MM.1S (cell line): ENCODE data around the gene GRHL3.
A peak's percentile ranks its signal among the peaks of the same experiment; 100 is the strongest.

Experiments used
- DNase-seq: peaks from one replicate; pipeline ENCODE4 v3.0.0-alpha.2; 2015
- H2AFZ ChIP-seq: fragments of 300-600 bp; sonication (generic); 2 replicates; pipeline ENCODE4 v1.6.0; 2016; ENCODE audit warnings: antibody characterized with exemption, low read length
- H3F3A ChIP-seq: fragments of 300-600 bp; sonication (generic); 2 replicates; pipeline ENCODE4 v1.6.1; 2016; ENCODE audit warnings: mild to moderate bottlenecking, antibody characterized with exemption, low read length, moderate library complexity, mixed read lengths; ENCODE audit not compliant: insufficient read depth
- H3K27ac ChIP-seq: fragments of 300-600 bp; sonication (generic); 2 replicates; pipeline ENCODE4 v1.5.1; 2016; ENCODE audit warnings: mild to moderate bottlenecking, low read length
- H3K27me3 ChIP-seq: fragments of 300-600 bp; sonication (generic); replicated peaks from 2 replicates; pipeline ENCODE4 v1.6.0; 2016; ENCODE audit warnings: low read length; ENCODE audit not compliant: insufficient read depth
- H3K36me3 ChIP-seq: fragments of 300-600 bp; sonication (generic); replicated peaks from 2 replicates; pipeline ENCODE4 v1.6.1; 2016; ENCODE audit warnings: mild to moderate bottlenecking, low read length, mixed read lengths; ENCODE audit not compliant: insufficient read depth
- H3K4me1 ChIP-seq: fragments of 300-600 bp; sonication (generic); 2 replicates; pipeline ENCODE4 v1.6.1; 2016; ENCODE audit warnings: low read length, mixed read lengths
- H3K4me2 ChIP-seq: fragments of 300-600 bp; sonication (generic); 2 replicates; pipeline ENCODE4 v1.6.0; 2016; ENCODE audit warnings: low read depth, low read length
- H3K4me3 ChIP-seq: fragments of 300-600 bp; sonication (generic); 2 replicates; pipeline ENCODE4 v1.5.1; 2016; ENCODE audit warnings: low read length, mixed read lengths
- H3K79me2 ChIP-seq: fragments of 300-600 bp; sonication (generic); 2 replicates; pipeline ENCODE4 v1.6.1; 2016; ENCODE audit warnings: mixed run types, low read length, mixed read lengths
- H3K9ac ChIP-seq: fragments of 300-600 bp; sonication (generic); 2 replicates; pipeline ENCODE4 v1.6.1; 2016; ENCODE audit warnings: low read length, mixed read lengths
- H3K9me2 ChIP-seq: fragments of 300-600 bp; sonication (generic); replicated peaks from 2 replicates; pipeline ENCODE4 v1.6.1; 2016; ENCODE audit warnings: mild to moderate bottlenecking, low read length, mixed read lengths; ENCODE audit not compliant: insufficient read depth
- H3K9me3 ChIP-seq: fragments of 300-600 bp; sonication (generic); replicated peaks from 2 replicates; pipeline ENCODE4 v1.6.1; 2016; ENCODE audit warnings: mild to moderate bottlenecking, low read length, mixed read lengths; ENCODE audit not compliant: insufficient read depth
- H4K20me1 ChIP-seq: fragments of 300-600 bp; sonication (generic); 2 replicates; pipeline ENCODE4 v1.6.1; 2016; ENCODE audit warnings: mild to moderate bottlenecking, low read length, moderate library complexity, mixed read lengths; ENCODE audit not compliant: insufficient read depth
- EZH2 ChIP-seq: fragments of 300-600 bp; sonication (generic); optimal IDR thresholded peaks from 2 replicates; pipeline ENCODE3; 2017; ENCODE audit warnings: low read depth, mild to moderate bottlenecking, antibody characterized with exemption, low read length, mixed read lengths
- EZH2phosphoT487 ChIP-seq: fragments of 300-600 bp; sonication (generic); IDR thresholded peaks from 2 replicates; pipeline ENCODE4 v1.6.1; 2018; ENCODE audit warnings: antibody characterized with exemption, low read length
- TF ChIP-seq, protein P1 (sequence below): fragments of 300-600 bp; sonication (generic); IDR thresholded peaks from 2 replicates; pipeline ENCODE4 v1.5.1; 2016; ENCODE audit warnings: antibody characterized with exemption, low read length, mixed read lengths

The GRHL3 gene

DNA sequence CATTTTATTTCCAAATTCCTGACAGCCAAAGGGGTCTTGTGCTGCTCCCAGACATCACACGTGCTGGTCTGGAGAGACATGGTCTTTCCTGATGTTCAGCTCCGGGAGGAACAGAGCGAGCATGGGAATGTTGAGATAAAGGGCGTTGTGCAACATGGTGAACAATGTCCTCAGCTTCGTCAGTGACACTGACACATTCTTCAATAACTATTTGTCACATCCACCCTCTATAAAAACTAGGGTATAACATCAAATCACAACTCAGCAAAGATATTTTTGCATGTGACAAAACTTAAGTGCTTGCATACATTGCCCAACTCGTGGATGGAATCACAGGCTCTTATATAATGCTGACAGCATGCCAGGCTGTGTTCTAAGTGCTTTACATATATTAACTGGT is 42.4 kb upstream of the GRHL3 start:
- H3K9me2 ChIP-seq, result no peaks in the 10 kb centered on the region
- no peaks in the 10 kb centered on the region for H3K79me2 ChIP-seq
- H3K4me3 ChIP-seq, result no peak overlapping the region
- no peaks in the 10 kb centered on the region for H3K36me3 ChIP-seq
- H3K4me2 ChIP-seq, result peak overlapping the region; percentile 22; the same call in 1 of the 2 replicates
- H3K9me3 ChIP-seq, result no peaks in the 10 kb centered on the region
- peaks cover 4% of the 10 kb centered on the region for H3K4me1 ChIP-seq
- no peak for DNase-seq
- no peak overlapping the region for H2AFZ ChIP-seq
- TF ChIP-seq EZH2phosphoT487, result no peak
- H3K27me3 ChIP-seq, result no peaks in the 10 kb centered on the region
- H4K20me1 ChIP-seq, result no peaks in the 10 kb centered on the region
- H3F3A ChIP-seq, result no peaks in the 10 kb centered on the region
- H3K9ac ChIP-seq, result no peak overlapping the region
- H3K27ac ChIP-seq, result no peak overlapping the region

DNA sequence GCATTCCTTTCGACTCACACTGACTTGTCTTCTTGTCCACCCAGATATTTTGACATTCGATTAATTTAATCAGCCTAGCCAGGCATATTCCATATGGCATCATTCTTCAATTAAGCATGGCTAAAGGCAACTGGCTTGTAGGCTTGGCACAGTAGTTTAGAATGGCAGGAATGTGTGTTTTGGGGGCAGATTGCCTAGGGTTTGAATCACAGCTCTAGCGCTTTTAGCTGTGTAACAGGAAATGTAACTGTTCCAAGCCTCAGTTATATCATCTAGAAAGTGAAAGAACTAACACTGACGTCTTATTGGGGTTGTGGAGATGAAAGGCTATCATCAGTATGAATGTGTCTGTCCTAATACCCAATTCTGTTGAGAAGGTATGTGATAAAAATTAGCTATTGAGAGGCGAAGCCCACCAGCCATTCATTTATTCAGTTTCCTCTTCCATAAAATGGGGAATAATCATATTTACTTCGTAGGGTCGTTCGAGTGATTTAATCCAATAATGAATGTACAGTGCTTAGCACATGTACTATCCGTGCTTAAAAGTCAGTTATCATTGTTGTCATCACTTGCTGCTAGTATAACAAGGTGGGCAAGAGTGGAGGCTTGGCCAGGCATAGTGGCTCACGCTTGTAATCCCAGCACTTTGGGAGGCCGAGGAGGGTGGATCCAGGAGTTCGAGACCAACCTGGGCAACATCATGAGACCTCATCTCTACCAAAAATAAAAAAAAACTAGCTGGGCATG is 41.6 kb upstream of the GRHL3 start:
- no peak overlapping the region for H3K9ac ChIP-seq
- H2AFZ ChIP-seq, result no peak overlapping the region
- no peaks in the 10 kb centered on the region for H4K20me1 ChIP-seq
- H3K4me3 ChIP-seq, result no peak overlapping the region
- no peaks in the 10 kb centered on the region for H3K9me2 ChIP-seq
- TF ChIP-seq EZH2 (no peak), EZH2phosphoT487 (no peak)
- TF ChIP-seq, protein P1, sequence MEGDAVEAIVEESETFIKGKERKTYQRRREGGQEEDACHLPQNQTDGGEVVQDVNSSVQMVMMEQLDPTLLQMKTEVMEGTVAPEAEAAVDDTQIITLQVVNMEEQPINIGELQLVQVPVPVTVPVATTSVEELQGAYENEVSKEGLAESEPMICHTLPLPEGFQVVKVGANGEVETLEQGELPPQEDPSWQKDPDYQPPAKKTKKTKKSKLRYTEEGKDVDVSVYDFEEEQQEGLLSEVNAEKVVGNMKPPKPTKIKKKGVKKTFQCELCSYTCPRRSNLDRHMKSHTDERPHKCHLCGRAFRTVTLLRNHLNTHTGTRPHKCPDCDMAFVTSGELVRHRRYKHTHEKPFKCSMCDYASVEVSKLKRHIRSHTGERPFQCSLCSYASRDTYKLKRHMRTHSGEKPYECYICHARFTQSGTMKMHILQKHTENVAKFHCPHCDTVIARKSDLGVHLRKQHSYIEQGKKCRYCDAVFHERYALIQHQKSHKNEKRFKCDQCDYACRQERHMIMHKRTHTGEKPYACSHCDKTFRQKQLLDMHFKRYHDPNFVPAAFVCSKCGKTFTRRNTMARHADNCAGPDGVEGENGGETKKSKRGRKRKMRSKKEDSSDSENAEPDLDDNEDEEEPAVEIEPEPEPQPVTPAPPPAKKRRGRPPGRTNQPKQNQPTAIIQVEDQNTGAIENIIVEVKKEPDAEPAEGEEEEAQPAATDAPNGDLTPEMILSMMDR, result no peak
- H3K36me3 ChIP-seq, result no peaks in the 10 kb centered on the region
- peak; percentile 19 for DNase-seq
- H3K4me2 ChIP-seq, result peak overlapping the region; percentile 22; the same call in 1 of the 2 replicates
- no peaks in the 10 kb centered on the region for H3K79me2 ChIP-seq
- peaks cover 4% of the 10 kb centered on the region for H3K4me1 ChIP-seq
- no peaks in the 10 kb centered on the region for H3K27me3 ChIP-seq
- H3K9me3 ChIP-seq, result no peaks in the 10 kb centered on the region
- H3F3A ChIP-seq, result no peaks in the 10 kb centered on the region
- H3K27ac ChIP-seq, result no peak overlapping the region

DNA sequence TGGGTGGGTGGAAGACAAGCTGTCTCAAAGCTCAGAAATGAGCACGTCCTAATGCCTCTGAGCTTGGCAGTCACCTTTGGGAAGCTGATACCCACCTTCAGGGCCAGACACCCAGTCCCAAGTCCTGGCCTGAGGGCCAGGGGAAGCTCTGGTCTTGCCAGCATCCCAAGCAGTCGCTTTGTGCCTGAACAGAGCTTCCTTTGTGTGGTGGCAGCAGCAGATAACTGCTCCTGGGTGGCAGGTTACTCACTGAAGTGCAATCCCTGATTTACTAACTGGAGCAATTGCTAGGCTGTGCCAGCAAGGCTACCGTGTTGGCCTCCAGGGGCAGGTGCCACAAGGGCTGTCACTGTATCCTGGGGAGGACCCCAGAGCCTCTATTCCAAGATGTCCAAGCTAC is 40.4 kb upstream of the GRHL3 start:
- Histone ChIP-seq H3K27ac (no peak overlapping the region), H3F3A (no peaks in the 10 kb centered on the region), H3K9me2 (no peaks in the 10 kb centered on the region), H3K9me3 (no peaks in the 10 kb centered on the region), H2AFZ (no peak overlapping the region), H3K36me3 (no peaks in the 10 kb centered on the region), H3K27me3 (no peaks in the 10 kb centered on the region), H3K4me1 (peaks cover 4% of the 10 kb centered on the region), H3K4me3 (no peak overlapping the region), H3K4me2 (no peak overlapping the region), H4K20me1 (no peaks in the 10 kb centered on the region), H3K79me2 (no peaks in the 10 kb centered on the region), H3K9ac (no peak overlapping the region)
- no peak for DNase-seq
- TF ChIP-seq EZH2phosphoT487, result no peak

DNA sequence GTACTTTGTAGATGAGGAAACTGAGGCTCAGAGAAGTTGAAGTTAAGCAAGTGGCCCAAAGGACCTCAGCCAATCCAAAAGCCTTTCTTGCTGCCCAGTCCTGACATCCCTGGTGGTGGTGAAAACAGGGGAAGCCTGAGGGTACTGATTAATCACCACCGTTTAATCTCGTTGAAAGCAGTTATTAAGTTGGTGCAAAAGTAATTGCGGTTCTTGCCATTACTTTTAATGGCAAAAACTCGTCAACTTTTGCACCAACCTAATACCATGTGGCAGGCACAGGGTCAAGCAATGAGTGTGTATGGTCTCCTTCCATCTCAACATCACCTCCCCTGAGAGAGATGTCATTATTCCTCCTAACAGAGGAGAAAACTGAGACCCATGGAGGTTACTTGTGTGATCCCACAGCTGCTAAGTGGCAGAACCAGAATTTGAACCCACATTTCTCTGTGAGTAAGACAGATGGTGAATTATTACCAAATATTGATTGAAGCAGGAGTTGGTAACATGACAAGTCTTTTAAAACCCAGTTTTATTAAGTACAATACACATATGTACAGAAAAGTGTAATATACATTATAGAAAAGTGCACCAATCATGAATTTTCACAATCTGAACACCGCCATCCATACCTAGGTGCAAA is 39.4 kb upstream of the GRHL3 start:
- H3F3A ChIP-seq, result no peaks in the 10 kb centered on the region
- H3K27ac ChIP-seq, result no peak overlapping the region
- peaks cover 4% of the 10 kb centered on the region for H3K4me1 ChIP-seq
- no peaks in the 10 kb centered on the region for H4K20me1 ChIP-seq
- no peaks in the 10 kb centered on the region for H3K79me2 ChIP-seq
- no peak for TF ChIP-seq EZH2
- TF ChIP-seq, protein P1, result no peak
- TF ChIP-seq EZH2phosphoT487, result no peak
- no peak overlapping the region for H3K4me3 ChIP-seq
- no peaks in the 10 kb centered on the region for H3K27me3 ChIP-seq
- H3K9ac ChIP-seq, result no peak overlapping the region
- no peak overlapping the region for H3K4me2 ChIP-seq
- H3K9me3 ChIP-seq, result no peaks in the 10 kb centered on the region
- no peak for DNase-seq
- no peaks in the 10 kb centered on the region for H3K9me2 ChIP-seq
- H3K36me3 ChIP-seq, result no peaks in the 10 kb centered on the region
- H2AFZ ChIP-seq, result no peak overlapping the region
